Raji (cell line): ENCODE data around the gene MLXIPL.

Experiments
- POLR2A ChIP-seq: IDR thresholded peaks from 2 replicates; pipeline ENCODE4 v1.6.1; 2011; ENCODE audit warnings: low read depth, low read length, control low read depth; ENCODE audit not compliant: insufficient read depth

Gene MLXIPL

GRCh38 chr7:73570977-73571376 lies 53.3 kb downstream of the MLXIPL start:
- no peak for TF ChIP-seq POLR2A

GRCh38 chr7:73570521-73570920 lies 53.8 kb downstream of the MLXIPL start:
- TF ChIP-seq POLR2A: no peak

GRCh38 chr7:73569042-73569608 lies 55.2 kb downstream of the MLXIPL start:
- no peak for TF ChIP-seq POLR2A

- TF ChIP-seq POLR2A: no peak
These were observed 56.3 kb downstream of the MLXIPL start for GRCh38 chr7:73567846-73568685.

GRCh38 chr7:73567140-73567539 lies 57.2 kb downstream of the MLXIPL start:
- no peak for TF ChIP-seq POLR2A

GRCh38 chr7:73565675-73566340 lies 58.5 kb downstream of the MLXIPL start:
- TF ChIP-seq POLR2A: no peak

GRCh38 chr7:73560109-73560835 lies 64.0 kb downstream of the MLXIPL start:
- TF ChIP-seq POLR2A: no peak

GRCh38 chr7:73557397-73558257 lies 66.7 kb downstream of the MLXIPL start, which contains the start of gene BCL7B:
Gene BCL7B (minus strand): TSS chr7:73557690. CDS start chr7:73557578, 112 bp downstream.
- peak; percentile 31 for TF ChIP-seq POLR2A

GRCh38 chr7:73557108-73557396 lies 67.3 kb downstream of the MLXIPL start:
- TF ChIP-seq POLR2A: no peak

- TF ChIP-seq POLR2A: peak; percentile 34; the same call in 1 of the 2 replicates
These were observed 67.9 kb downstream of the MLXIPL start for GRCh38 chr7:73556208-73557107.

- TF ChIP-seq POLR2A: no peak
These were observed 68.8 kb downstream of the MLXIPL start for GRCh38 chr7:73555411-73555982.

GRCh38 chr7:73549176-73549575 lies 75.1 kb downstream of the MLXIPL start:
- TF ChIP-seq POLR2A: no peak

GRCh38 chr7:73547841-73548240 lies 76.5 kb downstream of the MLXIPL start:
- no peak for TF ChIP-seq POLR2A
